Body of pancreas (tissue), 4 donors: Measurements from ENCODE around the gene TMEM220. TPM values are rescaled to one million over a fixed set of nuclear protein-coding genes. Genes with fewer than 3 reads are reported as not detected.

Experiments used
- ATAC-seq: fragments of 150-250 bp; one replicate; pipeline ENCODE4 v1.9.1; 2016
- DNase-seq, 4 donors: peaks; one replicate each; pipeline ENCODE4 v3.0.0-alpha.2; 2019
- H3K27ac ChIP-seq, 4 donors: fragments of 200-600 bp; sonication (generic); 1 replicate in 3 of 4; 2 replicates in 1 of 4; pipeline versions ENCODE4 v1.5.1 to v1.6.1; 2016 to 2019; ENCODE audit warnings: mild to moderate bottlenecking in 1 of 4, mixed read lengths in 1 of 4, moderate library complexity in 1 of 4
- H3K27me3 ChIP-seq, 2 donors: fragments of 200-600 bp; sonication (generic); one replicate each; pipeline ENCODE4 v1.6.0; 2016; ENCODE audit warnings: mild to moderate bottlenecking in 1 of 2
- H3K36me3 ChIP-seq, 2 donors: fragments of 200-600 bp; sonication (generic); replicated peaks in 1 of 2; 2 replicates each; pipeline ENCODE4 v1.5.1; 2016; ENCODE audit warnings: low read depth in 2 of 2; ENCODE audit not compliant: insufficient read depth in 1 of 2
- H3K4me1 ChIP-seq: fragments of 200-600 bp; sonication (generic); one replicate; pipeline ENCODE4 v1.6.0; 2016
- H3K4me3 ChIP-seq, 2 donors: fragments of 200-600 bp; sonication (generic); 1 replicate in 1 of 2; 2 replicates in 1 of 2; pipeline ENCODE4 v1.5.1; 2016 to 2019
- H3K9me3 ChIP-seq, 3 donors: fragments of 200-600 bp; sonication (generic); 1 replicate in 2 of 3; 2 replicates in 1 of 3; pipeline ENCODE4 v1.5.1; 2016
- POLR2A ChIP-seq, 3 donors: fragments of 450-650 bp; IDR thresholded peaks; one replicate each; pipeline ENCODE4 v1.6.1; 2016; ENCODE audit warnings: antibody characterized with exemption in 3 of 3, mild to moderate bottlenecking in 2 of 3
- WGBS, 2 donors: methylation state at CpG; one replicate each; pipeline ENCODE4 v1.1.5; 2017; 5-methylcytosine and 5-hydroxymethylcytosine counted together
- intact Hi-C: fragments of 100-400 bp; cut with DNase I; formaldehyde crosslinking; loops from one replicate; pipeline ENCODE4 v1.15.1; 2023
- total RNA-seq, 2 donors: library from RNA; depleted of rRNA; stranded (reverse); fragments of >200 nt; gene quantifications; one replicate each; pipeline ENCODE4 v1.1.0, GENCODE V29; 2016
- TF ChIP-seq, protein P1 (sequence below), 7 experiments: fragments of 450-650 bp in 4 of 7; fragments of 200-600 bp in 3 of 7; sonication (generic) in 3 of 7; IDR thresholded peaks; one replicate each; pipeline ENCODE4 v1.5.1; 2016 to 2019; ENCODE audit warnings: antibody characterized with exemption in 7 of 7

TMEM220 gene
- total RNA-seq, 2 donors from 2014 or later = 4.4 to 11.5 TPM

- Histone ChIP-seq H3K27ac (peak overlapping the region in 3 of 4 donors; percentile 42 to 56 (median 51)), H3K9me3 (no peaks in the 10 kb centered on the region), H3K27me3 (no peaks in the 10 kb centered on the region), H3K4me1 (peaks cover 33% of the 10 kb centered on the region), H3K4me3 (no peak overlapping the region), H3K36me3 (no peaks in the 10 kb centered on the region)
- intact Hi-C loops = no loop called here
- DNase-seq (peak; percentile 64 to 82 (median 76)), ATAC-seq (peak; percentile 88)
- TF ChIP-seq POLR2A (IDR thresholded peaks at IDR 0.05) = no peak
- WGBS, 2 donors = 30 to 47% methylated on average over 5 to 6 of the region's 6 CpGs
Measured at GRCh38 chr17:10757067-10757466, 27.2 kb upstream of the TMEM220 start.

DNA sequence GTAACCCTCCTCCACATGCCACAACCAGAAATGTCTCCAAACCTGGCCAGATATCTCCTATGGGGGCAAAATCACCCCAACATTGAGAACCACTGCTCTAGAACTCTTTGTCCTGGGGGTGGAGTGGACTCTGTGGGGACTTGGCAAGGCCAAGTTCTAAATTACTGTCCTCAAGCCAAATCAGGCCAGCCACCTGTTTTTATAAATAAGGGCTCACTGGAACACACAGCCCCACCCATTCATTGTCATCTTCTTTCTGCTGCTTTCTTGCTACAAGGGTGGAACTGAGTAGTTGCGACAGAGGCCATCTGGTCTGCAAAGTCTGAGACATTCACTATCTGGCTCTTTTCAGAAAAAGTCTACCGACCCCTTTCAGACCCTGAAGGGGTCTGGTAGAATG is 26.8 kb upstream of the TMEM220 start:
- Histone ChIP-seq H3K27ac (peak overlapping the region in 3 of 4 donors; percentile 42 to 56 (median 51)), H3K4me1 (peaks cover 33% of the 10 kb centered on the region), H3K9me3 (no peaks in the 10 kb centered on the region), H3K27me3 (no peaks in the 10 kb centered on the region), H3K4me3 (no peak overlapping the region), H3K36me3 (no peaks in the 10 kb centered on the region)
- TF ChIP-seq, protein P1, sequence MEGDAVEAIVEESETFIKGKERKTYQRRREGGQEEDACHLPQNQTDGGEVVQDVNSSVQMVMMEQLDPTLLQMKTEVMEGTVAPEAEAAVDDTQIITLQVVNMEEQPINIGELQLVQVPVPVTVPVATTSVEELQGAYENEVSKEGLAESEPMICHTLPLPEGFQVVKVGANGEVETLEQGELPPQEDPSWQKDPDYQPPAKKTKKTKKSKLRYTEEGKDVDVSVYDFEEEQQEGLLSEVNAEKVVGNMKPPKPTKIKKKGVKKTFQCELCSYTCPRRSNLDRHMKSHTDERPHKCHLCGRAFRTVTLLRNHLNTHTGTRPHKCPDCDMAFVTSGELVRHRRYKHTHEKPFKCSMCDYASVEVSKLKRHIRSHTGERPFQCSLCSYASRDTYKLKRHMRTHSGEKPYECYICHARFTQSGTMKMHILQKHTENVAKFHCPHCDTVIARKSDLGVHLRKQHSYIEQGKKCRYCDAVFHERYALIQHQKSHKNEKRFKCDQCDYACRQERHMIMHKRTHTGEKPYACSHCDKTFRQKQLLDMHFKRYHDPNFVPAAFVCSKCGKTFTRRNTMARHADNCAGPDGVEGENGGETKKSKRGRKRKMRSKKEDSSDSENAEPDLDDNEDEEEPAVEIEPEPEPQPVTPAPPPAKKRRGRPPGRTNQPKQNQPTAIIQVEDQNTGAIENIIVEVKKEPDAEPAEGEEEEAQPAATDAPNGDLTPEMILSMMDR (IDR thresholded peaks at IDR 0.05) = no peak
- TF ChIP-seq POLR2A (IDR thresholded peaks at IDR 0.05) = no peak
- peak; percentile 35 for ATAC-seq
- intact Hi-C loops = no loop called here
- WGBS, 2 donors = 61 to 63% methylated on average over 2 of the region's 2 CpGs
- DNase-seq = peak; percentile 20 to 24 (median 23)

DNA sequence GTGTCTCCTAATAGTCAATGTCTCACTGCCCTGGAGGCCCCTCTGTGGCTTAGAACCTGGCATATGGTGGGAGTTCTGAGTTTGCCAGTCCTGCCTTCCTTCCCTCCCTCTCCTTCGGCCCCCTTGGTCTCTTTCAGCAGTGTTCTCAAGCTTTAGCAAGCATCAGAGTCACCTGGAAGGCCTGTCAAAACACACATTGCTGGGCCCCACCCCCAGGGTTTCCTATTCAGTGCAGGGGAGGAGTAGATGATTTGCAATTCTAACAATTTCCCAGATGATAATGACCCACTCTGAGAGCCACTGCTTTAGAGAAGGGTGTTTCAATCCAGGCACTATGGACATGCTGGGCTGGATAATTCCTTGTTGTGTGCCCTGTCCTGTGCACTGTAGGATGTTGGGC is 26.4 kb upstream of the TMEM220 start:
- DNase-seq = peak in 1 of 4 donors; percentile 12
- Histone ChIP-seq H3K4me3 (no peak overlapping the region), H3K27ac (peak overlapping the region in 3 of 4 donors; percentile 42 to 56 (median 51)), H3K36me3 (no peaks in the 10 kb centered on the region), H3K27me3 (no peaks in the 10 kb centered on the region), H3K4me1 (peaks cover 33% of the 10 kb centered on the region), H3K9me3 (no peaks in the 10 kb centered on the region)
- intact Hi-C loops = no loop called here
- WGBS, 2 donors = 64 to 100% methylated on average over 1 of the region's 1 CpG
- no peak for TF ChIP-seq POLR2A (IDR thresholded peaks at IDR 0.05)
- TF ChIP-seq, protein P1 (IDR thresholded peaks at IDR 0.05) = no peak
- no peak for ATAC-seq

- H3K4me3 ChIP-seq = no peak overlapping the region
- H3K36me3 ChIP-seq = no peaks in the 10 kb centered on the region
- H3K9me3 ChIP-seq = no peaks in the 10 kb centered on the region
- DNase-seq (no peak), ATAC-seq (no peak)
- TF ChIP-seq, protein P1 (IDR thresholded peaks at IDR 0.05) = no peak
- no peak for TF ChIP-seq POLR2A (IDR thresholded peaks at IDR 0.05)
- 89 to 94% methylated on average over 3 of the region's 3 CpGs for WGBS, 2 donors
- intact Hi-C loops = no loop called here
- peaks cover 33% of the 10 kb centered on the region for H3K4me1 ChIP-seq
- peak overlapping the region in 1 of 4 donors; percentile 56 for H3K27ac ChIP-seq
- H3K27me3 ChIP-seq = no peaks in the 10 kb centered on the region
Measured at GRCh38 chr17:10755592-10756127, 25.8 kb upstream of the TMEM220 start.

- intact Hi-C loops = no loop called here
- no peak for ATAC-seq
Measured at GRCh38 chr17:10754861-10755591, 25.2 kb upstream of the TMEM220 start.

More at GRCh38 chr17:10754861-10755591, 25.2 kb upstream of the TMEM220 start:
- no peak for DNase-seq
- no peaks in the 10 kb centered on the region for H3K36me3 ChIP-seq
- peaks cover 33% of the 10 kb centered on the region for H3K4me1 ChIP-seq
- TF ChIP-seq, protein P1 (IDR thresholded peaks at IDR 0.05) = no peak
- TF ChIP-seq POLR2A (IDR thresholded peaks at IDR 0.05) = no peak
- 76 to 80% methylated on average over 14 of the region's 14 CpGs for whole genome bisulfite sequencing, 2 donors
- H3K27ac ChIP-seq = no peak overlapping the region
- no peak overlapping the region for H3K4me3 ChIP-seq
- no peaks in the 10 kb centered on the region for H3K9me3 ChIP-seq
- H3K27me3 ChIP-seq = no peaks in the 10 kb centered on the region
